ENCODE results near the gene CA11. TPM values are rescaled to one million over a fixed set of nuclear protein-coding genes. Genes with fewer than 3 reads are reported as not detected.

The CA11 gene
- total and polyA plus RNA-seq, 5 experiments from 2014 or later, result 6.6 to 21.3 (median 14.1) TPM

DNA sequence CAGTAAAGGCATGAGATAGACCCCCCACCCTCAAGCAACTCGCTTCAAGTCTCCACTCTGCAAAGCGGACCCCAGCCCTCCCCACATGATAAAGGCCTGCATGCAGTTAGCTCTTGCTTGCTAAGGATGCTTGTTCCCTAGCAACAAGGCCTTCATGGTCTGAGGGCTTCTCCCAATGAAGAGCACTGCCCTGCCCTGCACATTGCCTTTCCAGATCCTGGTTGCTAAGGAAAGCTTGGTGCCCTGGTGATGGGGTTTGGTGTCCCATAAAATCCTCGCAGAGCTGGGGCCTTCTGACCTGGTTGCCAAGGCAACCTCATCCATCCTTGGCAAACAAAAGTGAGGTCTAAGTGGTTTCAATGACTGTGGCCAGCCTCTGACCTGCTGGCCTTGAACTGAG lies 14.8 kb downstream of the CA11 start:
- DNase-seq (peak in 1 of 10 donors; percentile 60), ATAC-seq (no peak)
- H3K27me3 Mint-ChIP-seq, result no peaks in the 10 kb centered on the region
- no peaks in the 10 kb centered on the region for H3K9me3 Mint-ChIP-seq
- peaks cover 11 to 49% (median 45%) of the 10 kb centered on the region in 4 donors for H3K4me1 Mint-ChIP-seq
- POLR2A ChIA-PET, result interaction anchor here (0.8 to 4.6 kb wide), 7 partner anchors 9 to 307 kb away, joined by 3 to 38 read pairs (median 3); partner anchors contain the start of genes CA11, RPL18 and SPHK2
- H3K4me3 Mint-ChIP-seq, result no peak overlapping the region
- H3K27ac Mint-ChIP-seq, result peak overlapping the region in 8 of 10 donors; percentile 35 to 92 (median 80)
- peaks cover 0 to 47% (median 8%) of the 10 kb centered on the region in 3 donors for H3K36me3 Mint-ChIP-seq

DNA sequence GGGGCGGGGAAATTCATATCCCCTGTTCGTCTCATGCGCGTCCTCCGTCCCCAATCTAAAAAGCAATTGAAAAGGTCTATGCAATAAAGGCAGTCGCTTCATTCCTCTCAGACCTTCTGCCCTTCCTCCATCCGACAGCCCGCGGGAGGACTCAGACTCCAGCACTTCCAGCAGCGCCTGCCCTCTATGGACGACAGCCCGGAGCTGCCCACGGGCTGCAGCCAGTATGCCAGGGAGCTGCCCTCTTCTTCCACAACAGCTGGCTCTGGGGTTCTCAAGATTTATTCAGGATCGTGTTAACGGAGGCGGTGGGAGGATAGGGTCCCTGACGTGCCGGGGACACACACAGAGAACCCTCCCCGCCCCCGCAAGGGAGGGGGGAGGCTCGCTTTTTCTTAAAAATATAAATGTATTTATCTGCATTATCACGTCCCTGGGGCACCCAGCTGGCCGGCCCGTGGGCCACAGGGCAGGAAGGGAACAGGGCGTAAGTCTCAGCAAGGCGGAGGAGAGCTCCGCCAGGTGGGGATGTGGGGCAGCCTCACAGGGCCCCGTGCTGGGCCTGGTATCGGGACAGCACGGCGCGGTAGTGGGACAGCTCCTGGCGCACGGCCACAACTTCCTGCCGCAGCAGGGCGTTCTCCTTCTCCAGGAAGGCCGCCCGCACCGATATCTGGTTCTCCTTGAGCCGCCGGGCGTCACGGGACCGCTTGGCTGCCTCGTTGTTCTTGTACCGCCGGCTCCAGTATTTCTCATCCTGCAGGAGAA lies 15.5 kb downstream of the CA11 start:
- H3K4me3 Mint-ChIP-seq, result no peak overlapping the region
- ATAC-seq (no peak), DNase-seq (peak in 1 of 10 donors; percentile 57)
- H3K36me3 Mint-ChIP-seq, result peaks cover 0 to 46% (median 8%) of the 10 kb centered on the region in 3 donors
- POLR2A ChIA-PET, result interaction anchor here (0.5 to 4.6 kb wide), 7 partner anchors 8 to 1582 kb away, joined by 3 to 38 read pairs (median 6); partner anchors contain the start of genes CA11, DBP, RPL18 and SPHK2
- H3K27me3 Mint-ChIP-seq, result no peaks in the 10 kb centered on the region
- peaks cover 13 to 47% (median 44%) of the 10 kb centered on the region in 4 donors for H3K4me1 Mint-ChIP-seq
- H3K27ac Mint-ChIP-seq, result peak overlapping the region in 6 of 10 donors; percentile 14 to 81 (median 72)
- H3K9me3 Mint-ChIP-seq, result no peaks in the 10 kb centered on the region

DNA sequence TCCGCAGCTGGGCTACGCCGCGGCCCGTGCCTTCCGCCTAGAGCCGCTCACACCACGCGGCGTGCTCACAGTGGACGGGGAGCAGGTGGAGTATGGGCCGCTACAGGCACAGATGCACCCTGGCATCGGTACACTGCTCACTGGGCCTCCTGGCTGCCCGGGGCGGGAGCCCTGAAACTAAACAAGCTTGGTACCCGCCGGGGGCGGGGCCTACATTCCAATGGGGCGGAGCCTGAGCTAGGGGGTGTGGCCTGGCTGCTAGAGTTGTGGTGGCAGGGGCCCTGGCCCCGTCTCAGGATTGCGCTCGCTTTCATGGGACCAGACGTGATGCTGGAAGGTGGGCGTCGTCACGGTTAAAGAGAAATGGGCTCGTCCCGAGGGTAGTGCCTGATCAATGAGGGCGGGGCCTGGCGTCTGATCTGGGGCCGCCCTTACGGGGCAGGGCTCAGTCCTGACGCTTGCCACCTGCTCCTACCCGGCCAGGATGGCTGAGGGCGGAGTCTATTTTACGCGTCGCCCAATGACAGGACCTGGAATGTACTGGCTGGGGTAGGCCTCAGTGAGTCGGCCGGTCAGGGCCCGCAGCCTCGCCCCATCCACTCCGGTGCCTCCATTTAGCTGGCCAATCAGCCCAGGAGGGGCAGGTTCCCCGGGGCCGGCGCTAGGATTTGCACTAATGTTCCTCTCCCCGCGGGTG lies 16.2 kb downstream of the CA11 start:
- ATAC-seq (no peak), DNase-seq (peak in 2 of 10 donors; percentile 35 to 71)
- Mint-ChIP-seq H3K4me1 (peaks cover 15 to 49% (median 45%) of the 10 kb centered on the region in 4 donors), H3K4me3 (no peak overlapping the region), H3K9me3 (no peaks in the 10 kb centered on the region), H3K27me3 (no peaks in the 10 kb centered on the region), H3K36me3 (peaks cover 0 to 45% (median 8%) of the 10 kb centered on the region in 3 donors), H3K27ac (peak overlapping the region in 5 of 10 donors; percentile 38 to 85 (median 61))
- POLR2A ChIA-PET, result interaction anchor here (0.5 to 4.6 kb wide), 6 partner anchors 8 to 1582 kb away, joined by 3 to 38 read pairs (median 13); partner anchors contain the start of genes CA11, DBP, RPL18 and SPHK2

DNA sequence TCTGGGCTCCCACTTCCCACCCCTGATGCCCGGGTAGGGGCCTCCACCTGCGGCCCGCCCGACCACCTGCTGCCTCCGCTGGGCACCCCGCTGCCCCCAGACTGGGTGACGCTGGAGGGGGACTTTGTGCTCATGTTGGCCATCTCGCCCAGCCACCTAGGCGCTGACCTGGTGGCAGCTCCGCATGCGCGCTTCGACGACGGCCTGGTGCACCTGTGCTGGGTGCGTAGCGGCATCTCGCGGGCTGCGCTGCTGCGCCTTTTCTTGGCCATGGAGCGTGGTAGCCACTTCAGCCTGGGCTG lies 16.7 kb downstream of the CA11 start:
- H3K4me1 Mint-ChIP-seq, result peaks cover 17 to 48% (median 44%) of the 10 kb centered on the region in 4 donors
- H3K36me3 Mint-ChIP-seq, result peaks cover 0 to 43% (median 8%) of the 10 kb centered on the region in 3 donors
- ATAC-seq (no peak), DNase-seq (peak in 1 of 10 donors; percentile 61)
- POLR2A ChIA-PET, result interaction anchor here (3.7 to 4.6 kb wide), 3 partner anchors 9 to 16 kb away, joined by 20 to 38 read pairs (median 34); partner anchors contain the start of genes CA11, DBP, RPL18 and SPHK2
- H3K27ac Mint-ChIP-seq, result no peak overlapping the region
- no peak overlapping the region for H3K4me3 Mint-ChIP-seq
- H3K27me3 Mint-ChIP-seq, result no peaks in the 10 kb centered on the region
- no peaks in the 10 kb centered on the region for H3K9me3 Mint-ChIP-seq

DNA sequence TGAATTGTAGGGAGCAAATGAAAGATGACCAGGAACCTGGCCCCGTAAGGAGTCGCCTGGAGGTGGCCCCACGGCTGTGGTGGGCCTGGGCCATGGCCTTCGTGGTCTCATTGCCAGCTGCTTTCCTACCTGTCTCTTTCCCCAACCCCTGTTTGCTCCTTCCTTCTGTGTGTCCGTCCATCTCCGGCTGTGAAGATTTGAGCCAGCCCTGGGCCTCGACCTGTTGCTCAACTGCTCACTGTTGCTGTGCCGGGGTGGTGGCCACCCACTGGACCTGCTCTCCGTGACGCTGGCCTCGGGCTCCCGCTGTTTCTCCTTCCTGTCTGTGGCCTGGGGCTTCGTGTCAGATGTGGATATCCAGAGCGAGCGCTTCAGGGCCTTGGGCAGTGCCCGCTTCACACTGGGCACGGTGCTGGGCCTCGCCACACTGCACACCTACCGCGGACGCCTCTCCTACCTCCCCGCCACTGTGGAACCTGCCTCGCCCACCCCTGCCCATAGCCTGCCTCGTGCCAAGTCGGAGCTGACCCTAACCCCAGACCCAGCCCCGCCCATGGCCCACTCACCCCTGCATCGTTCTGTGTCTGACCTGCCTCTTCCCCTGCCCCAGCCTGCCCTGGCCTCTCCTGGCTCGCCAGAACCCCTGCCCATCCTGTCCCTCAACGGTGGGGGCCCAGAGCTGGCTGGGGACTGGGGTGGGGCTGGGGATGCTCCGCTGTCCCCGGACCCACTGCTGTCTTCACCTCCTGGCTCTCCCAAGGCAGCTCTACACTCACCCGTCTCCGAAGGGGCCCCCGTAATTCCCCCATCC lies 17.3 kb downstream of the CA11 start:
- Mint-ChIP-seq H3K9me3 (no peaks in the 10 kb centered on the region), H3K4me1 (peaks cover 20 to 48% (median 44%) of the 10 kb centered on the region in 4 donors), H3K36me3 (peaks cover 0 to 44% (median 8%) of the 10 kb centered on the region in 3 donors), H3K27ac (peak overlapping the region in 4 of 10 donors; percentile 37 to 71 (median 47)), H3K4me3 (no peak overlapping the region), H3K27me3 (no peaks in the 10 kb centered on the region)
- DNase-seq (no peak), ATAC-seq (no peak)
- POLR2A ChIA-PET, result interaction anchor here (0.5 to 4.6 kb wide), 5 partner anchors 9 to 163 kb away, joined by 3 to 38 read pairs (median 20); partner anchors contain the start of genes CA11, DBP, RPL18 and SPHK2

DNA sequence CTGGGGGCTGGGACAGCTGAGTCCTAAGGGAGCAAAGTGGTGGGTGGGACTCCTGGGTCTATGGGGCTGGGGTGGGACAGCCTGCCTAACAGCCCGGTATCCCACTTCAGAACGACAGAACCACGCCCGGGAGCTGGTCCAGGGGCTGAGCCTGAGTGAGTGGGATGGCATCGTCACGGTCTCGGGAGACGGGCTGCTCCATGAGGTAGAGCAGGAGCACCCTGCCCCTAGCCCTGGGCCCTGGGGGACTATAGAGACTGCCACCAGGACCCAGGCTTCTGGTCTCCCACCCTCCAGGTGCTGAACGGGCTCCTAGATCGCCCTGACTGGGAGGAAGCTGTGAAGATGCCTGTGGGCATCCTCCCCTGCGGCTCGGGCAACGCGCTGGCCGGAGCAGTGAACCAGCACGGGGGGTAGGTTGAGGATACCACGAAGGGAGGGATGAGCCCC lies 18.1 kb downstream of the CA11 start:
- peak overlapping the region in 1 of 10 donors; percentile 48 for H3K27ac Mint-ChIP-seq
- DNase-seq (no peak), ATAC-seq (no peak)
- POLR2A ChIA-PET, result interaction anchor here (0.5 to 4.6 kb wide), 4 partner anchors 8 to 163 kb away, joined by 3 to 38 read pairs (median 21); partner anchors contain the start of genes CA11, DBP, RPL18 and SPHK2
- H3K4me1 Mint-ChIP-seq, result peaks cover 25 to 45% (median 43%) of the 10 kb centered on the region in 4 donors
- H3K9me3 Mint-ChIP-seq, result no peaks in the 10 kb centered on the region
- peak overlapping the region in 1 of 10 donors; percentile 24 for H3K4me3 Mint-ChIP-seq
- H3K27me3 Mint-ChIP-seq, result no peaks in the 10 kb centered on the region
- peaks cover 0 to 42% (median 8%) of the 10 kb centered on the region in 3 donors for H3K36me3 Mint-ChIP-seq

DNA sequence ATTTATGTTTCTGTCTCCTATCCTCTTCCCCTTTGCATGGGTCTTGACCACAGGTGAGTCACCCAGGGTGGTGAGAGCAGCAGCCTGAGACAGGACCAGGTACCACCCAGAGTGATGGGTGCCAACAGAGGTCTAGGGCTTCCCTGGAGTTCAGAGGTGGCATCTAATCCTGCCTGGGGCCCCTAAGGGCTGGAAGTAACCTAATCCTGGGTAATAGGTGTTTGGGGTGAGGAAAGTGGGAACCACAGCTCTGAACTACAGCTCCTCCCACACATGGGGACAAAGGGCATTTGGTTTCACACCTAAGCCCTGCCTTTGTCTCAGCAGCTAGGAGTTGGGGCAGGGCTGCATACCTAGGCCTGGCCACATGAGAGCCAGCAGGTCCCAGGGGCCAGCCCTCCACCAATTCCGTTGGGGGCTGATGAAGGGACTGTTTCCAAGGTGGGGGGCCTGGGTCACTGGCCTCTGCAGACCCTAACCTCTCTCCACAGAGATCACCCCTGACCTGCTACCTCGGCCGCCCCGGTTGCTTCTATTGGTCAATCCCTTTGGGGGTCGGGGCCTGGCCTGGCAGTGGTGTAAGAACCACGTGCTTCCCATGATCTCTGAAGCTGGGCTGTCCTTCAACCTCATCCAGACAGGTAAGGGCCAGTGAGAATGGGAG lies 18.7 kb downstream of the CA11 start:
- Mint-ChIP-seq H3K27me3 (no peaks in the 10 kb centered on the region), H3K9me3 (no peaks in the 10 kb centered on the region), H3K4me3 (peak overlapping the region in 2 of 10 donors; percentile 9 to 24), H3K27ac (peak overlapping the region in 5 of 10 donors; percentile 27 to 65 (median 37)), H3K4me1 (peaks cover 23 to 43% (median 41%) of the 10 kb centered on the region in 4 donors), H3K36me3 (peaks cover 0 to 40% (median 5%) of the 10 kb centered on the region in 3 donors)
- POLR2A ChIA-PET, result interaction anchor here (2.1 to 4.6 kb wide), 3 partner anchors 7 to 18 kb away, joined by 8 to 38 read pairs (median 34); partner anchors contain the start of genes CA11, DBP, RPL18 and SPHK2
- no peak for ATAC-seq
- no peak for DNase-seq

DNA sequence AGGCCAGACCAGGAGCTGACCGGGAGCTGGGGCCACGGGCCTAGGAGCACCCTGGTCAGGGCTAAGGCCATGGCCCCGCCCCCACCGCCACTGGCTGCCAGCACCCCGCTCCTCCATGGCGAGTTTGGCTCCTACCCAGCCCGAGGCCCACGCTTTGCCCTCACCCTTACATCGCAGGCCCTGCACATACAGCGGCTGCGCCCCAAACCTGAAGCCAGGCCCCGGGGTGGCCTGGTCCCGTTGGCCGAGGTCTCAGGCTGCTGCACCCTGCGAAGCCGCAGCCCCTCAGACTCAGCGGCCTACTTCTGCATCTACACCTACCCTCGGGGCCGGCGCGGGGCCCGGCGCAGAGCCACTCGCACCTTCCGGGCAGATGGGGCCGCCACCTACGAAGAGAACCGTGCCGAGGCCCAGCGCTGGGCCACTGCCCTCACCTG lies 20.1 kb downstream of the CA11 start:
- DNase-seq (no peak), ATAC-seq (no peak)
- POLR2A ChIA-PET, result no interaction called here
- H3K27me3 Mint-ChIP-seq, result no peaks in the 10 kb centered on the region
- H3K36me3 Mint-ChIP-seq, result peaks cover 0 to 35% (median 4%) of the 10 kb centered on the region in 3 donors
- H3K4me3 Mint-ChIP-seq, result no peak overlapping the region
- peak overlapping the region in 3 of 10 donors; percentile 6 to 72 (median 31) for H3K27ac Mint-ChIP-seq
- H3K4me1 Mint-ChIP-seq, result peaks cover 24 to 45% (median 36%) of the 10 kb centered on the region in 4 donors
- H3K9me3 Mint-ChIP-seq, result no peaks in the 10 kb centered on the region

DNA sequence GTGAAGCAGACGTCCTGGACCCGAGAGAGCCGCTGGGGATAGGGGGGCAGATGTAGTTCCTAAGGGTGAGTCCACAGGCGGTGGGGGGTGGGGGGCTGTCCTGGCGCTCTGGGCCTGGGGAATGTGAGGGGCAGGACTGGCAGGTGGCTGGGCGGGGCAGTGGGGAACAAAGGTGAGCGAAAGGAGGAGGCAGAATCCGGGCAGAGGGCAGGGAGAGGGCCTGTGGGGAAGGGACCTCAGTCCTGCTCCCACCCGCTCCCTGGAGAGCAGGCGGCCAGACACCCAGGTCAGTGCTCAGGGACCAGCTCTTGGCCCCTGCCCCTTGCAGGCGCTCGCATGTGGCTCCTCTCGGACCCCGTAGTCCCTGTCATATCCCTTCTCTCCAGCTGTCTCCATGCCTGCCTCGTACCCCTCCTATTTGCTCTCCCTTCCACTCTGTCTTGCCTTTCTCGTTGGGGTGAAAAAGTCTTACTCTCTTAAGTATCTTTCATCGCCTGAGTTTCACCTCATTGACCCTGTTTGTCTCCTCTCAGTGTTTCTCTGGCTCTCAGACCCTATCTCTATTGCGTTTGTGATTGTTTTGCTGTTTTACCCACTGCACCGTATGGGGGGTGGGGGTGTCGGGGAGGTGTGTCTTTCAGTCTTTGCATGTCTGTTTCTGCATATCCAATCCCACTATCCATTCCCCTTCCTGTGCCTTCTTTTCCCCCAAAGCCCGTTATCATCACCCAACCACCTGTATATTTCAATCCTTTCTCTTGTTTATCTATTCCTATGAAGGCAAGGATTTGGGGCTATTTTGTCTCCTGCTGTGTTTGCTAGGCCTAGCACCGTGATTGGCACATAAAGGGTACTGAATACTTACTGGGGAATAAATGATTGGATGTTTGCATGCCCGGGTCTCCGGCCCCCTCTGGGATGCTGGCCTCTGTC lies 20.9 kb downstream of the CA11 start:
- Mint-ChIP-seq H3K9me3 (no peaks in the 10 kb centered on the region), H3K4me3 (peak overlapping the region in 8 of 10 donors; percentile 54 to 92 (median 76)), H3K36me3 (peaks cover 0 to 29% (median 0%) of the 10 kb centered on the region in 3 donors), H3K4me1 (peaks cover 26 to 47% (median 38%) of the 10 kb centered on the region in 4 donors), H3K27ac (peak overlapping the region; percentile 6 to 98 (median 87)), H3K27me3 (no peaks in the 10 kb centered on the region)
- POLR2A ChIA-PET, result interaction anchor here (3.0 kb wide), 1 partner anchor 9 kb away, joined by 37 read pairs; no protein-coding TSS in a partner anchor
- DNase-seq, result peak in 1 of 10 donors; percentile 63
- no peak for ATAC-seq

DNA sequence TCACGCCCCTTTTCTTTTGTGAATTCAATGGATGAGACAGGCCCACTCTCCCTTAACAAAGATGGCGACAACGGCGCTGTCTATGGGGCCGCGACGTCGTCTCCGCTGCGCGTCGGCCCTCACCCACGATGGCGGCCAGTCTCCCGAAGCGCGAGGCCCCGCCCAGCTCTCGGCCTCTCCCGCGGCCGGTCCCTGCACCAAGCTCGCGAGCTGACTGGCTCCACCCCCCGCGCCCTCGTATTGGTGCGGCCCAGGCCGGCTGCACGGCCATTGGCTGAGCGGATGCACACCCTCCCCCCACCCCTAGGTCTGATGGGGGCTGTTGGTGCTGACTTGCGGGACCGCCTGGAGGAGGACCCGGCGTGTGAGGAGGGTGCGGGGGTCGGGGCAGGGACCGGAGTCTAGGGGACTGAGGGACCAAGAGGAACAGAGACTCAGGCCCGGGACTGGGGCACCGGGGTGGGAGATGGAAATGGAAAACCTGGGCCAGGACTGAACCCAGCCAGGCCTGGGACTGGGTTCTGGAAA lies 21.9 kb downstream of the CA11 start:
- Mint-ChIP-seq H3K27ac (peak overlapping the region; percentile 90 to 98 (median 94)), H3K4me3 (peak overlapping the region; percentile 80 to 98 (median 87)), H3K27me3 (no peaks in the 10 kb centered on the region), H3K36me3 (peaks cover 0 to 21% (median 0%) of the 10 kb centered on the region in 3 donors), H3K4me1 (peaks cover 30 to 55% (median 44%) of the 10 kb centered on the region in 4 donors), H3K9me3 (no peaks in the 10 kb centered on the region)
- ATAC-seq, result peak; percentile 75 to 80
- peak; percentile 83 to 96 (median 90) for DNase-seq
- POLR2A ChIA-PET, result interaction anchor here (0.6 to 3.4 kb wide), 9 partner anchors 10 to 493 kb away, joined by 3 to 37 read pairs (median 4); partner anchors contain the start of genes CA11, DBP, LMTK3 and SYNGR4

All from naive thymus-derived CD8-positive, alpha-beta T cell (primary cell).